ENCODE data around the gene AHNAK.

AHNAK gene

DNA sequence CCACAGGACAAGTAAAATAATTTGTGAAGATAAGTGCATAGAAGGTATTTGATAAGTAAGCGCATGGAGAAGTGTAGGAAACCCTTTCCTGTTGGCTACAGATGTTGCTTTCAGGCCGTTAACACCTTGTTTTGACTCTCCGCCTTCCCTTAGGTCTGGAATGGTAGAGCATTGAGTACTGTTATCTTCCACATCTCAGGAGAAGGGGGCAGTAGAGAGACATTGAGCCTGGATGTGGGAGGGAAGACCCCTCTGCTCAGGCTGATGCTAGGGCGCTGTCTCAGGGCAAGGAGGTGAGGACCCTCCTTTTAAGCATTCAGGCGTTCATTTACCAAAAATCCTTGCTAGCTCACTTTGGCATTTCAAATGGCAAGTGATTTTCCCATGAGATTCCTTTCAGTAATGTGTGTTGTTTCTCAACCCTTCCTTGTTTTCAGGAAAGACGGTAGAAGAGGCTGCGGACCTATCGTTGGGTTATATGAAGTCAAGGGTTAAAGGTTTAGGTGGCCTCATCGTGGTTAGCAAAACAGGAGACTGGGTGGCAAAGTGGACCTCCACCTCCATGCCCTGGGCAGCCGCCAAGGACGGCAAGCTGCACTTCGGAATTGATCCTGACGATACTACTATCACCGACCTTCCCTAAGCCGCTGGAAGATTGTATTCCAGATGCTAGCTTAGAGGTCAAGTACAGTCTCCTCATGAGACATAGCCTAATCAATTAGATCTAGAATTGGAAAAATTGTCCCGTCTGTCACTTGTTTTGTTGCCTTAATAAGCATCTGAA, 154.8 kb downstream of the AHNAK start:
- Histone ChIP-seq H3F3A (ENCODE audit: insufficient read depth) (no peaks in the 10 kb centered on the region), H2AFZ (ENCODE audit: low read depth, low read length, severe bottlenecking) (no peak overlapping the region), H3K4me2 (ENCODE audit: low read depth, low read length, poor library complexity, severe bottlenecking) (no peak overlapping the region), H3K9me2 (replicated peaks; ENCODE audit: insufficient read depth, low read length) (no peaks in the 10 kb centered on the region), H4K20me1 (ENCODE audit: low read depth, low read length) (no peaks in the 10 kb centered on the region), H3K9ac (ENCODE audit: low read length) (no peak overlapping the region), H3K79me2 (ENCODE audit: insufficient read depth, low read length) (no peaks in the 10 kb centered on the region), H3K9me3 (ENCODE audit: insufficient read depth, low read length) (no peaks in the 10 kb centered on the region), H3K27me3 (ENCODE audit: low read length) (no peaks in the 10 kb centered on the region), H3K36me3 (ENCODE audit: low read length) (no peaks in the 10 kb centered on the region), H3K27ac (ENCODE audit: low read depth, low read length) (no peak overlapping the region), H3K4me3 (ENCODE audit: insufficient read depth, low read length, poor library complexity, severe bottlenecking) (no peak overlapping the region)
- no peak for TF ChIP-seq EZH2phosphoT487 (conservative IDR thresholded peaks at IDR 0.05; ENCODE audit: low read length)
- TF ChIP-seq, protein P1, sequence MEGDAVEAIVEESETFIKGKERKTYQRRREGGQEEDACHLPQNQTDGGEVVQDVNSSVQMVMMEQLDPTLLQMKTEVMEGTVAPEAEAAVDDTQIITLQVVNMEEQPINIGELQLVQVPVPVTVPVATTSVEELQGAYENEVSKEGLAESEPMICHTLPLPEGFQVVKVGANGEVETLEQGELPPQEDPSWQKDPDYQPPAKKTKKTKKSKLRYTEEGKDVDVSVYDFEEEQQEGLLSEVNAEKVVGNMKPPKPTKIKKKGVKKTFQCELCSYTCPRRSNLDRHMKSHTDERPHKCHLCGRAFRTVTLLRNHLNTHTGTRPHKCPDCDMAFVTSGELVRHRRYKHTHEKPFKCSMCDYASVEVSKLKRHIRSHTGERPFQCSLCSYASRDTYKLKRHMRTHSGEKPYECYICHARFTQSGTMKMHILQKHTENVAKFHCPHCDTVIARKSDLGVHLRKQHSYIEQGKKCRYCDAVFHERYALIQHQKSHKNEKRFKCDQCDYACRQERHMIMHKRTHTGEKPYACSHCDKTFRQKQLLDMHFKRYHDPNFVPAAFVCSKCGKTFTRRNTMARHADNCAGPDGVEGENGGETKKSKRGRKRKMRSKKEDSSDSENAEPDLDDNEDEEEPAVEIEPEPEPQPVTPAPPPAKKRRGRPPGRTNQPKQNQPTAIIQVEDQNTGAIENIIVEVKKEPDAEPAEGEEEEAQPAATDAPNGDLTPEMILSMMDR (IDR thresholded peaks at IDR 0.05; ENCODE audit: insufficient read depth, low read length, poor library complexity, severe bottlenecking): no peak

DNA sequence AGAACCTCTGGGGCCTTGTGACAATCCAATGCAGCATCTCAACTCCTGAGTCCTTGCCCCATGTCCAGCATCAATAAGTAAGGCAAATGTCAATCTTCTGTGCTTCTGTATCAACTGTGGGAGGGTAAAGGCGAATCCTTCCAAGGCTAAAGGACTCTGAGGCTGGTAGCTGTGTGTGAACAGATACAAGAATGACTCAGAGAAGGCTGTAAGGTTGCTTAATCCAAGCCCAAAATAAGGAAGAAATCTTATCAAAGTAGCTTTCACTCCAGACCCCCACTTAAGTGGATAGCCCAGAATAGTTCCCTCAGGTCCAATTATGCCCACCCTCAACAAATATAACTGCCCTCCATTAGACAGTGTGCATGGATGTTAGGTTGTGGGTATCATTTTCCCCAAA, 155.9 kb downstream of the AHNAK start:
- no peaks in the 10 kb centered on the region for H3K79me2 ChIP-seq (ENCODE audit: insufficient read depth, low read length)
- no peaks in the 10 kb centered on the region for H3K9me3 ChIP-seq (ENCODE audit: insufficient read depth, low read length)
- H2AFZ ChIP-seq (ENCODE audit: low read depth, low read length, severe bottlenecking): no peak overlapping the region
- H3K4me2 ChIP-seq (ENCODE audit: low read depth, low read length, poor library complexity, severe bottlenecking): no peak overlapping the region
- no peak overlapping the region for H3K27ac ChIP-seq (ENCODE audit: low read depth, low read length)
- H3K9me2 ChIP-seq (replicated peaks; ENCODE audit: insufficient read depth, low read length): no peaks in the 10 kb centered on the region
- H3K27me3 ChIP-seq (ENCODE audit: low read length): no peaks in the 10 kb centered on the region
- no peaks in the 10 kb centered on the region for H4K20me1 ChIP-seq (ENCODE audit: low read depth, low read length)
- no peak overlapping the region for H3K4me3 ChIP-seq (ENCODE audit: insufficient read depth, low read length, poor library complexity, severe bottlenecking)
- no peaks in the 10 kb centered on the region for H3F3A ChIP-seq (ENCODE audit: insufficient read depth)
- no peaks in the 10 kb centered on the region for H3K36me3 ChIP-seq (ENCODE audit: low read length)
- TF ChIP-seq, protein P1 (IDR thresholded peaks at IDR 0.05; ENCODE audit: insufficient read depth, low read length, poor library complexity, severe bottlenecking): no peak
- TF ChIP-seq EZH2phosphoT487 (conservative IDR thresholded peaks at IDR 0.05; ENCODE audit: low read length): no peak
- no peak overlapping the region for H3K9ac ChIP-seq (ENCODE audit: low read length)

DNA sequence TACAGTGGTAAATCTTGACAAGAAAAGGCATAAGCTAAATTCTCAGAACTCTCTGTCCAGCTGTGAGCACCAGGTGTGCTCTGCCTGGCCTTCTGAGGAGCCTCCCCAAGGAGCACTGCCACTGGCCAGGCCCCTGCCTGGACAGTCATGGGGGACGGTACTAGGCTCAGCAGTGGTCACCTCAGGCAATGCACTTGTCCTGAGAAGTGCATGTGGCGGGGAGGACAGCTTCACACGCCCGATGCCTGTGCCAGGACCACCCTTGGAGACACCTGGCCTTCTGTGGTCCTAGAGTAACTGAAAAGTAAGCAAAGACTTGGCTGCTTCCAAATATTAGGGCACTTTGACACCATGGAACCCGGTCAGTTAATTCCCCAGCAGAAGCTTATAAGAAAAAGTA, 156.4 kb downstream of the AHNAK start:
- no peak overlapping the region for H2AFZ ChIP-seq (ENCODE audit: low read depth, low read length, severe bottlenecking)
- no peak overlapping the region for H3K4me3 ChIP-seq (ENCODE audit: insufficient read depth, low read length, poor library complexity, severe bottlenecking)
- no peak overlapping the region for H3K9ac ChIP-seq (ENCODE audit: low read length)
- H3K4me2 ChIP-seq (ENCODE audit: low read depth, low read length, poor library complexity, severe bottlenecking): no peak overlapping the region
- no peaks in the 10 kb centered on the region for H3K9me2 ChIP-seq (replicated peaks; ENCODE audit: insufficient read depth, low read length)
- no peaks in the 10 kb centered on the region for H3K79me2 ChIP-seq (ENCODE audit: insufficient read depth, low read length)
- no peaks in the 10 kb centered on the region for H3K9me3 ChIP-seq (ENCODE audit: insufficient read depth, low read length)
- no peaks in the 10 kb centered on the region for H3K27me3 ChIP-seq (ENCODE audit: low read length)
- H3F3A ChIP-seq (ENCODE audit: insufficient read depth): no peaks in the 10 kb centered on the region
- no peaks in the 10 kb centered on the region for H3K36me3 ChIP-seq (ENCODE audit: low read length)
- H3K27ac ChIP-seq (ENCODE audit: low read depth, low read length): no peak overlapping the region
- TF ChIP-seq, protein P1 (IDR thresholded peaks at IDR 0.05; ENCODE audit: insufficient read depth, low read length, poor library complexity, severe bottlenecking): no peak
- TF ChIP-seq EZH2phosphoT487 (conservative IDR thresholded peaks at IDR 0.05; ENCODE audit: low read length): no peak
- H4K20me1 ChIP-seq (ENCODE audit: low read depth, low read length): no peaks in the 10 kb centered on the region
